CD4-positive, alpha-beta T cell (primary cell): ENCODE results near the gene STX18. TPM values are rescaled to one million over a fixed set of nuclear protein-coding genes. Genes with fewer than 3 reads are reported as not detected.

Experiments
- ATAC-seq: fragments of 200-7000 bp; cut with Tn5 transposase; one replicate; pipeline ENCODE4 v1.10.0; 2022; ENCODE audit warnings: mild to moderate bottlenecking; ENCODE audit not compliant: poor library complexity
- CTCF ChIA-PET: fragments of 350-600 bp; sonication (Branson Sonifier 250); formaldehyde crosslinking; loops from one replicate; lab custom pipeline; 2021; ENCODE audit warnings: antibody characterized with exemption, inconsistent platforms; lab: Charles Lee
- POLR2A ChIA-PET: fragments of 350-600 bp; sonication (Branson Sonifier 250); formaldehyde crosslinking; loops from one replicate; lab custom pipeline; 2021; ENCODE audit warnings: antibody characterized with exemption, inconsistent platforms; lab: Charles Lee
- DNase-seq, 14 experiments: peaks; one replicate each; pipeline ENCODE4 v3.0.0-alpha.2; 2013 to 2020; ENCODE audit warnings: mixed read lengths in 2 of 14
- H3K27ac ChIP-seq, 2 donors: one replicate each; pipeline versions ENCODE4 v1.5.1 to v1.7.0; 2013; ENCODE audit warnings: low read length in 2 of 2, low read depth in 1 of 2, mild to moderate bottlenecking in 1 of 2
- H3K27me3 ChIP-seq, 2 experiments: 1 replicate in 1 of 2; 2 replicates in 1 of 2; pipeline versions ENCODE4 v1.6.1 to v1.7.0; 2013; ENCODE audit warnings: low read length in 2 of 2, control low read depth in 1 of 2, mild to moderate bottlenecking in 1 of 2, moderate library complexity in 1 of 2; ENCODE audit not compliant: insufficient read depth in 2 of 2, control insufficient read depth in 1 of 2
- H3K36me3 ChIP-seq: one replicate; pipeline ENCODE4 v1.6.1; 2013; ENCODE audit warnings: low read length, control low read depth; ENCODE audit not compliant: insufficient read depth
- H3K4me1 ChIP-seq: one replicate; pipeline ENCODE4 v1.6.1; 2013; ENCODE audit warnings: low read length, control low read depth; ENCODE audit not compliant: insufficient read depth
- H3K4me3 ChIP-seq: one replicate; pipeline ENCODE4 v1.5.1; 2013; ENCODE audit warnings: mild to moderate bottlenecking, low read length, moderate library complexity
- H3K9me3 ChIP-seq, 2 experiments: 1 replicate in 1 of 2; 2 replicates in 1 of 2; pipeline versions ENCODE4 v1.6.1 to v1.7.0; 2013; ENCODE audit warnings: low read length in 2 of 2, mild to moderate bottlenecking in 2 of 2, control low read depth in 1 of 2, moderate library complexity in 1 of 2; ENCODE audit not compliant: control insufficient read depth in 1 of 2, insufficient read depth in 1 of 2
- H3K27ac Mint-ChIP-seq: one replicate; pipeline ENCODE4 v1.8.0; 2020; ENCODE audit warnings: mixed read lengths
- H3K27me3 Mint-ChIP-seq: one replicate; pipeline ENCODE4 v1.8.0; 2021; ENCODE audit warnings: mixed read lengths
- H3K36me3 Mint-ChIP-seq: one replicate; pipeline ENCODE4 v1.8.0; 2021; ENCODE audit warnings: low read depth, mixed read lengths
- H3K4me1 Mint-ChIP-seq: one replicate; pipeline ENCODE4 v1.8.0; 2021; ENCODE audit warnings: low read depth, mixed read lengths
- H3K4me3 Mint-ChIP-seq: one replicate; pipeline ENCODE4 v1.8.0; 2020; ENCODE audit warnings: mild to moderate bottlenecking, mixed read lengths
- H3K9me3 Mint-ChIP-seq: one replicate; pipeline ENCODE4 v1.8.0; 2020; ENCODE audit warnings: mixed read lengths
- CTCF ChIP-seq: fragments of 200-600 bp; IDR thresholded peaks from one replicate; pipeline ENCODE4 v1.8.0; 2022; ENCODE audit warnings: antibody characterized with exemption, mild to moderate bottlenecking
- intact Hi-C, 2 experiments: fragments of 100-400 bp; cut with DNase I in 1 of 2; cut with micrococcal nuclease in 1 of 2; formaldehyde crosslinking; loops; one replicate each; pipeline versions ENCODE4 v1.15.1 to v1.9.0; 2023 to 2025; cut with DNase I, micrococcal nuclease
- total RNA-seq, 174 experiments: library from RNA in 2 of 174; stranded (reverse) in 2 of 174; gene quantifications; one replicate each; pipeline ENCODE4 v1.2.3 and lab custom pipeline; 2021 to 2026

STX18 gene
- total RNA-seq, 2 experiments from 2014 or later = 15.2 to 15.5 TPM

- TF ChIP-seq CTCF = no peak
- Mint-ChIP-seq H3K4me3 (no peak overlapping the region), H3K4me1 (peaks cover 11% of the 10 kb centered on the region), H3K27me3 (no peaks in the 10 kb centered on the region), H3K36me3 (peaks cover 31% of the 10 kb centered on the region), H3K9me3 (no peaks in the 10 kb centered on the region), H3K27ac (no peak overlapping the region)
- H3K27me3 ChIP-seq = peaks cover 0 to 4% of the 10 kb centered on the region in 2 experiments
- H3K4me1 ChIP-seq = peaks cover 10% of the 10 kb centered on the region
- peaks cover 11% of the 10 kb centered on the region for H3K36me3 ChIP-seq
- no peak overlapping the region for H3K4me3 ChIP-seq
- intact Hi-C loops = loop anchor here in 1 of 2 experiments (5.0 kb wide), 1 partner anchor 35 kb away; no protein-coding TSS in a partner anchor
- H3K27ac ChIP-seq = no peak overlapping the region
- CTCF ChIA-PET = no interaction called here
- no peak for DNase-seq
- POLR2A ChIA-PET = no interaction called here
- ATAC-seq = no peak
- peaks cover 0 to 10% of the 10 kb centered on the region in 2 experiments for H3K9me3 ChIP-seq
Observed at GRCh38 chr4:4392501-4393183, 149.2 kb downstream of the STX18 start.

- Mint-ChIP-seq H3K36me3 (peaks cover 29% of the 10 kb centered on the region), H3K4me1 (peaks cover 11% of the 10 kb centered on the region), H3K27me3 (no peaks in the 10 kb centered on the region), H3K4me3 (no peak overlapping the region), H3K9me3 (no peaks in the 10 kb centered on the region), H3K27ac (no peak overlapping the region)
- no peak for TF ChIP-seq CTCF
- Histone ChIP-seq H3K4me1 (peaks cover 13% of the 10 kb centered on the region), H3K27me3 (peaks cover 0 to 4% of the 10 kb centered on the region in 2 experiments), H3K4me3 (no peak overlapping the region), H3K27ac (no peak overlapping the region), H3K9me3 (peaks cover 0 to 5% of the 10 kb centered on the region in 2 experiments), H3K36me3 (peaks cover 11% of the 10 kb centered on the region)
- ChIA-PET CTCF (no interaction called here), POLR2A (no interaction called here)
- DNase-seq (no peak), ATAC-seq (no peak)
- intact Hi-C loops = loop anchor here in 1 of 2 experiments (5.0 kb wide), 1 partner anchor 35 kb away; no protein-coding TSS in a partner anchor
Observed at GRCh38 chr4:4391866-4392265, 150.0 kb downstream of the STX18 start.

- POLR2A ChIA-PET = no interaction called here
- CTCF ChIA-PET = no interaction called here
- Histone ChIP-seq H3K27me3 (peaks cover 2 to 8% of the 10 kb centered on the region in 2 experiments), H3K9me3 (peaks cover 0 to 5% of the 10 kb centered on the region in 2 experiments), H3K4me3 (no peak overlapping the region), H3K36me3 (peaks cover 11% of the 10 kb centered on the region), H3K27ac (no peak overlapping the region), H3K4me1 (peaks cover 19% of the 10 kb centered on the region)
- Mint-ChIP-seq H3K4me1 (peaks cover 14% of the 10 kb centered on the region), H3K9me3 (no peaks in the 10 kb centered on the region), H3K27me3 (no peaks in the 10 kb centered on the region), H3K27ac (no peak overlapping the region), H3K36me3 (peaks cover 20% of the 10 kb centered on the region), H3K4me3 (no peak overlapping the region)
- intact Hi-C loops = loop anchor here in 1 of 2 experiments (5.0 kb wide), 1 partner anchor 37 kb away; no protein-coding TSS in a partner anchor
- TF ChIP-seq CTCF = no peak
- ATAC-seq (no peak), DNase-seq (no peak)
Observed at GRCh38 chr4:4390515-4391240, 151.2 kb downstream of the STX18 start.
